HEK293 (cell line): Measurements from ENCODE around the gene RNF149.

Experiments
- CTCF ChIA-PET: fragments of 350-600 bp; formaldehyde crosslinking; extraction: SDS; loops from one replicate; lab custom pipeline; 2021; ENCODE audit warnings: antibody characterized with exemption; lab: Yijun Ruan, JAX
- POLR2A ChIA-PET: fragments of 300-600 bp; formaldehyde crosslinking; extraction: SDS; loops from one replicate; lab custom pipeline; 2020; ENCODE audit warnings: antibody characterized with exemption, inconsistent platforms; lab: Yijun Ruan, JAX
- H3K27ac ChIP-seq: fragments of 200-500 bp; sonication (Bioruptor generic); 2 replicates; pipeline ENCODE4 v1.5.1; 2014; ENCODE audit warnings: low read depth, low read length, control low read depth, inconsistent platforms; ENCODE audit errors: extremely low read depth
- H3K36me3 ChIP-seq, 2 experiments: fragments of 200-500 bp in 1 of 2; sonication (Bioruptor generic) in 1 of 2; 1 replicate in 1 of 2; 2 replicates in 1 of 2; pipeline ENCODE4 v1.5.1; 2014 to 2017; ENCODE audit warnings: inconsistent platforms in 2 of 2, low read length in 2 of 2; ENCODE audit not compliant: control insufficient read depth in 2 of 2, insufficient read depth in 1 of 2
- H3K4me1 ChIP-seq: fragments of 200-500 bp; sonication (Bioruptor generic); 2 replicates; pipeline ENCODE4 v1.5.1; 2014; ENCODE audit warnings: mild to moderate bottlenecking, low read length, inconsistent platforms; ENCODE audit not compliant: control insufficient read depth, insufficient read depth
- H3K4me3 ChIP-seq: 2 replicates; pipeline ENCODE4 v1.5.1; 2011; ENCODE audit warnings: low read depth, mild to moderate bottlenecking, control low read depth, low read length, moderate library complexity
- H3K9me3 ChIP-seq: fragments of 200-500 bp; sonication (Bioruptor generic); 2 replicates; pipeline ENCODE4 v1.5.1; 2014; ENCODE audit warnings: low read depth, low read length, inconsistent platforms; ENCODE audit not compliant: control insufficient read depth, insufficient read depth
- BCL11A ChIP-seq: fragments of 450-650 bp; formaldehyde crosslinking; IDR thresholded peaks from 2 replicates; pipeline ENCODE4 v1.5.1; 2016; ENCODE audit warnings: low read depth, missing biosample characterization, missing genetic modification characterization
- GLIS2 ChIP-seq: fragments of 450-650 bp; formaldehyde crosslinking; IDR thresholded peaks from 2 replicates; pipeline ENCODE4 v1.5.1; 2016; ENCODE audit warnings: missing biosample characterization, missing genetic modification characterization
- HOXA7 ChIP-seq: sonication (generic); formaldehyde crosslinking; IDR thresholded peaks from 2 replicates; pipeline ENCODE4 v1.8.1; 2022; ENCODE audit warnings: missing genetic modification reagents, borderline replicate concordance
- HOXC10 ChIP-seq: sonication (generic); formaldehyde crosslinking; IDR thresholded peaks from 2 replicates; pipeline ENCODE4 v1.8.1; 2023; ENCODE audit warnings: mild to moderate bottlenecking, missing genetic modification reagents
- IKZF3 ChIP-seq: fragments of 450-650 bp; IDR thresholded peaks from 2 replicates; pipeline ENCODE4 v1.5.0; 2018; ENCODE audit warnings: missing biosample characterization, mild to moderate bottlenecking, missing genetic modification characterization, moderate library complexity
- KLF1 ChIP-seq: fragments of 450-650 bp; formaldehyde crosslinking; IDR thresholded peaks from 2 replicates; pipeline ENCODE4 v1.5.1; 2016; ENCODE audit warnings: missing biosample characterization, missing genetic modification characterization
- SP7 ChIP-seq: fragments of 450-650 bp; formaldehyde crosslinking; IDR thresholded peaks from 2 replicates; pipeline ENCODE4 v1.5.1; 2016; ENCODE audit warnings: missing biosample characterization, missing genetic modification characterization
- TRIM28 ChIP-seq: IDR thresholded peaks from 2 replicates; pipeline ENCODE4 v1.6.1; 2011; ENCODE audit warnings: low read length, control low read depth, borderline replicate concordance
- ZBTB17 ChIP-seq: fragments of 450-650 bp; formaldehyde crosslinking; IDR thresholded peaks from 2 replicates; pipeline ENCODE4 v1.5.1; 2016; ENCODE audit warnings: missing biosample characterization, missing genetic modification characterization
- ZNF121 ChIP-seq: fragments of 450-650 bp; formaldehyde crosslinking; IDR thresholded peaks from 2 replicates; pipeline ENCODE4 v1.5.1; 2016; ENCODE audit warnings: missing biosample characterization, missing genetic modification characterization
- ZNF133 ChIP-seq: fragments of 450-650 bp; formaldehyde crosslinking; IDR thresholded peaks from 2 replicates; pipeline ENCODE4 v1.5.1; 2016; ENCODE audit warnings: missing biosample characterization, missing genetic modification characterization
- ZNF16 ChIP-seq: fragments of 450-650 bp; formaldehyde crosslinking; IDR thresholded peaks from 2 replicates; pipeline ENCODE4 v1.5.1; 2016; ENCODE audit warnings: low read depth, missing biosample characterization, missing genetic modification characterization
- ZNF335 ChIP-seq: fragments of 450-650 bp; formaldehyde crosslinking; conservative IDR thresholded peaks from 2 replicates; pipeline ENCODE4 v1.5.1; 2016; ENCODE audit warnings: missing biosample characterization, missing genetic modification characterization
- ZNF391 ChIP-seq: fragments of 450-650 bp; formaldehyde crosslinking; IDR thresholded peaks from 2 replicates; pipeline ENCODE4 v1.5.1; 2016; ENCODE audit warnings: low read depth, missing biosample characterization, missing genetic modification characterization, borderline replicate concordance
- ZNF416 ChIP-seq: fragments of 450-650 bp; formaldehyde crosslinking; IDR thresholded peaks from 2 replicates; pipeline ENCODE4 v1.5.1; 2016; ENCODE audit warnings: missing biosample characterization, missing genetic modification characterization
- ZNF433 ChIP-seq: fragments of 450-650 bp; formaldehyde crosslinking; IDR thresholded peaks from 2 replicates; pipeline ENCODE4 v1.5.1; 2016; ENCODE audit warnings: missing biosample characterization, missing genetic modification characterization, low read depth
- ZNF518A ChIP-seq: fragments of 450-650 bp; formaldehyde crosslinking; conservative IDR thresholded peaks from 2 replicates; pipeline ENCODE4 v1.5.1; 2016; ENCODE audit warnings: low read depth, missing biosample characterization, missing genetic modification characterization
- ZNF521 ChIP-seq: fragments of 450-650 bp; formaldehyde crosslinking; IDR thresholded peaks from 2 replicates; pipeline ENCODE4 v1.5.1; 2017; ENCODE audit warnings: missing biosample characterization, mild to moderate bottlenecking, missing genetic modification characterization
- ZNF549 ChIP-seq: fragments of 450-650 bp; IDR thresholded peaks from 2 replicates; pipeline ENCODE4 v1.5.1; 2018; ENCODE audit warnings: missing biosample characterization, missing genetic modification characterization, mild to moderate bottlenecking, inconsistent platforms, moderate library complexity
- ZNF596 ChIP-seq: fragments of 450-650 bp; IDR thresholded peaks from 2 replicates; pipeline ENCODE4 v1.5.0; 2018; ENCODE audit warnings: missing biosample characterization, mild to moderate bottlenecking, missing genetic modification characterization, moderate library complexity
- ZNF670 ChIP-seq: fragments of 450-650 bp; formaldehyde crosslinking; IDR thresholded peaks from 2 replicates; pipeline ENCODE4 v1.5.1; 2016; ENCODE audit warnings: missing biosample characterization, missing genetic modification characterization, low read depth
- ZNF792 ChIP-seq: fragments of 450-650 bp; formaldehyde crosslinking; IDR thresholded peaks from 2 replicates; pipeline ENCODE4 v1.5.1; 2016; ENCODE audit warnings: missing biosample characterization, missing genetic modification characterization
- TF ChIP-seq, protein P1 (sequence below): fragments of 450-650 bp; formaldehyde crosslinking; IDR thresholded peaks from 2 replicates; pipeline ENCODE4 v1.5.1; 2016; ENCODE audit warnings: missing biosample characterization, missing genetic modification characterization
- TF ChIP-seq, protein P2 (sequence below): fragments of 450-650 bp; formaldehyde crosslinking; IDR thresholded peaks from 2 replicates; pipeline ENCODE4 v1.5.1; 2016; ENCODE audit warnings: missing biosample characterization, missing genetic modification characterization
- TF ChIP-seq, protein P3 (sequence below): IDR thresholded peaks from 2 replicates; pipeline ENCODE4 v1.6.1; 2011; ENCODE audit warnings: mild to moderate bottlenecking, low read depth, low read length, borderline replicate concordance
- TF ChIP-seq, protein P4 (sequence below): fragments of 450-650 bp; formaldehyde crosslinking; IDR thresholded peaks from 2 replicates; pipeline ENCODE4 v1.5.1; 2017; ENCODE audit warnings: missing biosample characterization, missing genetic modification characterization

Gene RNF149

DNA sequence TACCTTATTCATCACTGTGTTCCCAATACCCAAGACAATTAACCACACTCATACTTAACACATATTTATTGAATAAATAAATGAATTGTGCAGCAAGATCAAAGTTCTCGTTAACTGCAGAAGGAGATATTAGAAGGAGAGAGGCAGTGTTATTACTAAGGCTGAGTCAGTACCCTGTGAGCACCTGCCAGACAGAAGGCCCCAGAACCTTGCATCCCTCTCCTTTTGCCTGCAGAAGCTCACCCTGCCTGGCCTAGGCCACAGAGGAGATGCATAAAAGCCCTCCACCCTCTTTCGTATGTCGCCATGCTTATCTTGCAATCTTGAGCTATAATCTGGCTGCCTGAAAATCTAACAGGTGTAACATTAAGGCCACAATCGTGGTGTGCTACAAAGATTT, 20.5 kb upstream of the RNF149 start:
- Histone ChIP-seq H3K4me1 (no peaks in the 10 kb centered on the region), H3K9me3 (no peaks in the 10 kb centered on the region), H3K27ac (no peak overlapping the region), H3K4me3 (no peak overlapping the region), H3K36me3 (no peaks in the 10 kb centered on the region)
- ChIA-PET CTCF (interaction anchor here (0.9 kb wide), 1 partner anchor 10 kb away, joined by 3 read pairs; no protein-coding TSS in a partner anchor), POLR2A (no interaction called here)
- TF ChIP-seq ZNF121 (tag by site-specific recombination), result no peak
- TF ChIP-seq, protein P1, sequence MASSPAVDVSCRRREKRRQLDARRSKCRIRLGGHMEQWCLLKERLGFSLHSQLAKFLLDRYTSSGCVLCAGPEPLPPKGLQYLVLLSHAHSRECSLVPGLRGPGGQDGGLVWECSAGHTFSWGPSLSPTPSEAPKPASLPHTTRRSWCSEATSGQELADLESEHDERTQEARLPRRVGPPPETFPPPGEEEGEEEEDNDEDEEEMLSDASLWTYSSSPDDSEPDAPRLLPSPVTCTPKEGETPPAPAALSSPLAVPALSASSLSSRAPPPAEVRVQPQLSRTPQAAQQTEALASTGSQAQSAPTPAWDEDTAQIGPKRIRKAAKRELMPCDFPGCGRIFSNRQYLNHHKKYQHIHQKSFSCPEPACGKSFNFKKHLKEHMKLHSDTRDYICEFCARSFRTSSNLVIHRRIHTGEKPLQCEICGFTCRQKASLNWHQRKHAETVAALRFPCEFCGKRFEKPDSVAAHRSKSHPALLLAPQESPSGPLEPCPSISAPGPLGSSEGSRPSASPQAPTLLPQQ (tag by site-specific recombination), result no peak
- no peak for TF ChIP-seq ZNF521
- no peak for TF ChIP-seq ZNF433 (tag by site-specific recombination)
- TF ChIP-seq ZNF596 (tag by site-specific recombination), result no peak
- TF ChIP-seq, protein P2, sequence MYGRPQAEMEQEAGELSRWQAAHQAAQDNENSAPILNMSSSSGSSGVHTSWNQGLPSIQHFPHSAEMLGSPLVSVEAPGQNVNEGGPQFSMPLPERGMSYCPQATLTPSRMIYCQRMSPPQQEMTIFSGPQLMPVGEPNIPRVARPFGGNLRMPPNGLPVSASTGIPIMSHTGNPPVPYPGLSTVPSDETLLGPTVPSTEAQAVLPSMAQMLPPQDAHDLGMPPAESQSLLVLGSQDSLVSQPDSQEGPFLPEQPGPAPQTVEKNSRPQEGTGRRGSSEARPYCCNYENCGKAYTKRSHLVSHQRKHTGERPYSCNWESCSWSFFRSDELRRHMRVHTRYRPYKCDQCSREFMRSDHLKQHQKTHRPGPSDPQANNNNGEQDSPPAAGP, result no peak
- no peak for TF ChIP-seq ZNF335 (tag by site-specific recombination)
- TF ChIP-seq ZNF670 (tag by site-specific recombination), result no peak
- no peak for TF ChIP-seq ZNF391 (tag by site-specific recombination)
- TF ChIP-seq, protein P3, sequence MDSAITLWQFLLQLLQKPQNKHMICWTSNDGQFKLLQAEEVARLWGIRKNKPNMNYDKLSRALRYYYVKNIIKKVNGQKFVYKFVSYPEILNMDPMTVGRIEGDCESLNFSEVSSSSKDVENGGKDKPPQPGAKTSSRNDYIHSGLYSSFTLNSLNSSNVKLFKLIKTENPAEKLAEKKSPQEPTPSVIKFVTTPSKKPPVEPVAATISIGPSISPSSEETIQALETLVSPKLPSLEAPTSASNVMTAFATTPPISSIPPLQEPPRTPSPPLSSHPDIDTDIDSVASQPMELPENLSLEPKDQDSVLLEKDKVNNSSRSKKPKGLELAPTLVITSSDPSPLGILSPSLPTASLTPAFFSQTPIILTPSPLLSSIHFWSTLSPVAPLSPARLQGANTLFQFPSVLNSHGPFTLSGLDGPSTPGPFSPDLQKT, result no peak
- TF ChIP-seq HOXA7, result no peak
- TF ChIP-seq ZNF518A (tag by site-specific recombination), result no peak
- TF ChIP-seq, protein P4, sequence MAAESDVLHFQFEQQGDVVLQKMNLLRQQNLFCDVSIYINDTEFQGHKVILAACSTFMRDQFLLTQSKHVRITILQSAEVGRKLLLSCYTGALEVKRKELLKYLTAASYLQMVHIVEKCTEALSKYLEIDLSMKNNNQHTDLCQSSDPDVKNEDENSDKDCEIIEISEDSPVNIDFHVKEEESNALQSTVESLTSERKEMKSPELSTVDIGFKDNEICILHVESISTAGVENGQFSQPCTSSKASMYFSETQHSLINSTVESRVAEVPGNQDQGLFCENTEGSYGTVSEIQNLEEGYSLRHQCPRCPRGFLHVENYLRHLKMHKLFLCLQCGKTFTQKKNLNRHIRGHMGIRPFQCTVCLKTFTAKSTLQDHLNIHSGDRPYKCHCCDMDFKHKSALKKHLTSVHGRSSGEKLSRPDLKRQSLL (tag by site-specific recombination), result no peak
- TF ChIP-seq ZNF416 (tag by site-specific recombination), result no peak
- no peak for TF ChIP-seq SP7
- TF ChIP-seq HOXC10 (CRISPR knock-in tag), result no peak

DNA sequence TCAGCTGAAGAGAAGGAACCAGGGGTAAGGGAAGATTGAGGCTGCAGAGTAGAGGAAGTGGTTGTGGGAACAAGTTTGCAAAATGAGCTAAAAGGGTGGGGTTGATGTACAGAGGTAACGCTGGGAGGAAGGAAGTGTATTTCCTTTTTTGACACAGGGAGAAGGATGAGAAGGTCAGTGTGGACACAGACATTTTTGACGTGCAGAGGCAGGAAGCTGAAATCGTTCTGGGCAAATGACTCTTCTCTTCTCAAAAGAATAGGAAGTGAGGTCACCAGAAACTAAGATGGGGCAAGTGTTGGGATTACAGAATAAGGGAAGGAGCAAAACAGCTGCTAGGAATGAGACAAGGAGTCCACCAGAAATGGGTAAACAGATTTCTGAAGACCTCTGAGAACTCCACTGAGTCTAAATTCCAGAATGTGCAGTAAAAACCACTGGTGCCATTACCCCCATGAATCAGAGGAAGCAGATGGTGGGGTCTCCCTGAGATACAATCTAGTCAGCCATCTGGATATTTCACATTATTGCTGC, 20.0 kb upstream of the RNF149 start:
- Histone ChIP-seq H3K27ac (no peak overlapping the region), H3K4me3 (no peak overlapping the region), H3K36me3 (no peaks in the 10 kb centered on the region), H3K9me3 (no peaks in the 10 kb centered on the region), H3K4me1 (no peaks in the 10 kb centered on the region)
- CTCF ChIA-PET, result interaction anchor here (0.9 kb wide), 1 partner anchor 10 kb away, joined by 3 read pairs; no protein-coding TSS in a partner anchor
- POLR2A ChIA-PET, result no interaction called here
- no peak for TF ChIP-seq ZBTB17 (tag by site-specific recombination)
- no peak for TF ChIP-seq ZNF549 (tag by site-specific recombination)
- TF ChIP-seq ZNF391 (tag by site-specific recombination), result no peak
- TF ChIP-seq ZNF16 (tag by site-specific recombination), result no peak
- TF ChIP-seq ZNF792 (tag by site-specific recombination), result no peak
- TF ChIP-seq BCL11A (tag by site-specific recombination), result no peak
- TF ChIP-seq ZNF335 (tag by site-specific recombination), result no peak
- no peak for TF ChIP-seq IKZF3 (tag by site-specific recombination)
- TF ChIP-seq ZNF133, result no peak
- TF ChIP-seq GLIS2, result no peak
- no peak for TF ChIP-seq KLF1 (tag by site-specific recombination)
- TF ChIP-seq TRIM28, result no peak
